Measurements from ENCODE around the gene UBE2E1.

UBE2E1 gene

GRCh38 chr3:23886311-23886710 lies 80.6 kb downstream of the UBE2E1 start:
- no peak overlapping the region for H3K4me3 ChIP-seq (ENCODE audit: low read depth, low read length)
- no peak for TF ChIP-seq CTCF (IDR thresholded peaks at IDR 0.05; ENCODE audit: low read depth, low read length, missing control alignments)
- no peak for DNase-seq (ENCODE audit: low read depth)

GRCh38 chr3:23888617-23889228 lies 83.0 kb downstream of the UBE2E1 start:
- H3K4me3 ChIP-seq (ENCODE audit: low read depth, low read length) = no peak overlapping the region
- DNase-seq (ENCODE audit: low read depth) = peak; percentile 12
- peak; percentile 58 for TF ChIP-seq CTCF (IDR thresholded peaks at IDR 0.05; ENCODE audit: low read depth, low read length, missing control alignments)

DNA sequence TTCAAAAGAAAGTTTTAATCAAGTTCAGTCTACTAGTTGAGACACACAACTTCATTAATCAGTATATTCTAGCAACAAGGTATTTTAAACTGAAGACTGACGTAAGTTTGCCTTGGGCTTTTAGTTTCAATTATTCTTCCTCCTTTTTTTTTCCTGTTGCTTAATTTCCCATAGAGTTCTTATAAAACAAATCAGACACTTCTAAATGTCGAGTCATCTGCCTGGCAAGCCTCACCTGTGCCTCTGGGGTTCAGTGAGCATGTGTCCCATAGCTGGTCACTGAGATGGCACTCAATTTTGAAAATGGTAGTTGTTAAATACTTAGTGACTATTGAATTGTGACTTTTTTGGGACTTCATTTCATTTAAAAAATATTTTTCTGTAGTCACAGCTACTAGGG lies 83.6 kb downstream of the UBE2E1 start:
- no peak overlapping the region for H3K4me3 ChIP-seq (ENCODE audit: low read depth, low read length)
- TF ChIP-seq CTCF (IDR thresholded peaks at IDR 0.05; ENCODE audit: low read depth, low read length, missing control alignments) = no peak
- no peak for DNase-seq (ENCODE audit: low read depth)

DNA sequence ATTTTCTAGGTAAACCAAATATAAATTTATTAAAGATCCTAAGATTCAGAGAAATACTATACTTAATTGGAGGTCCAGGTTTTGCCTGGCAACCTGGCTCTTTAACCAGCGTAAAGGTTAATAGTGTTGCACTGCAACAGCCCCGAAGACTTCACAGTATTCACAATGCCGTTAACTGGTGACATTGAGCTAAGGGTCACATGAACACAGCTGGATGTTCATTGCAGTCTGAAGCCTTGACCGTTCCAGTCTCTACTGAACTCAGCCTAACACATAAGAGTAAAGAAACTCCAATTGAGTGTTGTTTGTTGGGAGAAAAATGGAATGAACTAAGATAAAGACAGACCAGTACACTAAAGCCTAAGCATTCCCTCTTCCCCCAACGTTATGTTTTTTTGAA lies 84.2 kb downstream of the UBE2E1 start:
- H3K4me3 ChIP-seq (ENCODE audit: low read depth, low read length) = no peak overlapping the region
- DNase-seq (ENCODE audit: low read depth) = no peak
- TF ChIP-seq CTCF (IDR thresholded peaks at IDR 0.05; ENCODE audit: low read depth, low read length, missing control alignments) = no peak

GRCh38 chr3:23894254-23895061 lies 88.7 kb downstream of the UBE2E1 start:
- no peak for TF ChIP-seq CTCF (IDR thresholded peaks at IDR 0.05; ENCODE audit: low read depth, low read length, missing control alignments)
- no peak overlapping the region for H3K4me3 ChIP-seq (ENCODE audit: low read depth, low read length)
- DNase-seq (ENCODE audit: low read depth) = no peak

- no peak for DNase-seq (ENCODE audit: low read depth)
- H3K4me3 ChIP-seq (ENCODE audit: low read depth, low read length) = no peak overlapping the region
- TF ChIP-seq CTCF (IDR thresholded peaks at IDR 0.05; ENCODE audit: low read depth, low read length, missing control alignments) = no peak
Observed at GRCh38 chr3:23895181-23895580, 89.4 kb downstream of the UBE2E1 start.
